SK-N-SH treated with all-trans-retinoic acid at 6 μM for 48 hours (cell line): ENCODE results near the gene GPR132.

ENCODE experiments used
- ARNTL ChIP-seq: fragments of 450-650 bp; formaldehyde crosslinking; IDR thresholded peaks from 2 replicates; pipeline ENCODE4 v1.5.0; 2020; ENCODE audit warnings: low read depth, mild to moderate bottlenecking, moderate library complexity, borderline replicate concordance
- BACH2 ChIP-seq: fragments of 250-450 bp; sonication (Bioruptor Pico); IDR thresholded peaks from 2 replicates; pipeline ENCODE4 v1.9.0; 2021; ENCODE audit warnings: mild to moderate bottlenecking, borderline replicate concordance
- CSRNP3 ChIP-seq: fragments of 250-450 bp; sonication (Bioruptor Pico); IDR thresholded peaks from 2 replicates; pipeline ENCODE4 v1.5.1; 2021; ENCODE audit warnings: mild to moderate bottlenecking, moderate library complexity
- ESRRG ChIP-seq: fragments of 250-450 bp; sonication (Bioruptor Pico); IDR thresholded peaks from 2 replicates; pipeline ENCODE4 v1.6.1; 2021; ENCODE audit warnings: mild to moderate bottlenecking
- OSR1 ChIP-seq: fragments of 250-450 bp; sonication (Bioruptor Pico); IDR thresholded peaks from 2 replicates; pipeline ENCODE4 v1.8.0; 2022; ENCODE audit warnings: moderate library complexity, mild to moderate bottlenecking, inconsistent platforms
- SNAI2 ChIP-seq: fragments of 250-450 bp; sonication (Bioruptor Pico); IDR thresholded peaks from 2 replicates; pipeline ENCODE4 v1.5.0; 2020; ENCODE audit warnings: mild to moderate bottlenecking, moderate library complexity
- TOX ChIP-seq: fragments of 250-450 bp; sonication (Bioruptor Pico); IDR thresholded peaks from 2 replicates; pipeline ENCODE4 v1.8.0; 2021; ENCODE audit warnings: mild to moderate bottlenecking, moderate library complexity, borderline replicate concordance
- ZC3H10 ChIP-seq: fragments of 250-450 bp; sonication (Bioruptor Pico); IDR thresholded peaks from 2 replicates; pipeline ENCODE4 v1.5.1; 2021; ENCODE audit warnings: mild to moderate bottlenecking, moderate library complexity
- ZNF70 ChIP-seq: fragments of 450-650 bp; formaldehyde crosslinking; IDR thresholded peaks from 2 replicates; pipeline ENCODE4 v1.5.0; 2020; ENCODE audit warnings: mild to moderate bottlenecking, moderate library complexity

GRCh38 chr14:105059035-105059924, 6.0 kb downstream of the GPR132 start:
- TF ChIP-seq ZC3H10 (CRISPR knock-in tag) (no peak), BACH2 (no peak), ARNTL (CRISPR knock-in tag) (no peak), ESRRG (CRISPR knock-in tag) (no peak), SNAI2 (CRISPR knock-in tag) (no peak), OSR1 (CRISPR knock-in tag) (no peak), CSRNP3 (CRISPR knock-in tag) (no peak), ZNF70 (no peak), TOX (CRISPR knock-in tag) (no peak)
